ENCODE measurements around the gene COL1A1. TPM values are rescaled to one million over a fixed set of nuclear protein-coding genes. Genes with fewer than 3 reads are reported as not detected.

Gene COL1A1
- total RNA-seq, 1 donor from 2014 or later = 12,796 TPM

DNA sequence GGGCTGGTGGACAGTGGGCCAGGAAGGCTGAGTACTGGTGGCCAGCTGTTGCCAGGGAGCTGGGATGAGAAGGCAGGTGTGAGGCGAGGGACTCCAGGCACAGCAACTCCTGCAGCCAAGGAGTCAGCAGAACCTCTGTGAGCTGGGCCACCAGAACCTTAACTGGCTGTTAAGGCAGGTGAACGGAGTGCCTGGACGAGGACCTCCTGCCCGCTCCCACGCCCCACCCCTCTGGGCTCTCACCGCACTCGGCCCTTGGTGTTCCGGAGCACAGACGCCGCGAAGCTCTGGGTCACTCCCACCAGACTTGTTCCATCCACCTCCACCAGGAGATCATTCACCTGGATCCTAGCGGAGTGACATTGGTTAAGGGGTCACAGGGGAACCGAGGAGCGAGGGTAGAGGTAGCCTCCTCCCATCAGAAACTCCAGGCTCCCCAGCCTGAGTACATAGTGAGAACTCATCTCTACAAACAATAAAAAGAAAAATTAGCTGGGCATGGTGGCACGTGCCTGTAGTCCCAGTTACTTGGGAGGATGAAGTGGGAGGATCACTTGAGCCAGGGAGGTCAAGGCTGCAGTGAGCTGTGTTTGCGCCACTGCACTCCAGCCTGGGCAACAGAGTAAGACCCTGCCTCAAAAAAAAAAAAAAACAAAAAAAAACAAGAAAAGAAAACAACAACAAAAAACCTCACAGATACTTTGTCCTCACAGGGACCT lies 60.2 kb downstream of the COL1A1 start:
- H3K4me2 ChIP-seq (ENCODE audit: low read length) = no peak overlapping the region
- H3K4me3 Mint-ChIP-seq (ENCODE audit: unreplicated experiment) = peak overlapping the region; percentile 62
- peaks cover 65% of the 10 kb centered on the region for H3K36me3 Mint-ChIP-seq (ENCODE audit: low read depth, unreplicated experiment)
- peaks cover 14% of the 10 kb centered on the region for H3K4me1 ChIP-seq (ENCODE audit: insufficient read depth, low read length)
- H3K27ac ChIP-seq (ENCODE audit: low read depth, low read length) = no peak overlapping the region
- DNase-seq (ENCODE audit: low read depth) (no peak), FAIRE-seq (no peak)
- H4K20me1 ChIP-seq (ENCODE audit: insufficient read depth, low read length) = peaks cover 99% of the 10 kb centered on the region
- no peaks in the 10 kb centered on the region for H3K9me3 ChIP-seq (ENCODE audit: insufficient read depth, low read depth, low read length)
- no peaks in the 10 kb centered on the region for H3K4me1 Mint-ChIP-seq (ENCODE audit: low read depth, unreplicated experiment)
- no peak overlapping the region for H2AFZ ChIP-seq (ENCODE audit: low read depth, low read length)
- H3K79me2 ChIP-seq (ENCODE audit: insufficient read depth, low read length) = peaks cover 70% of the 10 kb centered on the region
- H3K9me3 Mint-ChIP-seq (ENCODE audit: unreplicated experiment) = no peaks in the 10 kb centered on the region
- no peaks in the 10 kb centered on the region for H3K27me3 ChIP-seq (ENCODE audit: insufficient read depth, low read length)
- H3K36me3 ChIP-seq (ENCODE audit: insufficient read depth, low read length) = peaks cover 50% of the 10 kb centered on the region
- no peak overlapping the region for H3K9ac ChIP-seq (ENCODE audit: low read length)
- no peak overlapping the region for H3K27ac Mint-ChIP-seq (ENCODE audit: unreplicated experiment)
- TF ChIP-seq, protein P1, sequence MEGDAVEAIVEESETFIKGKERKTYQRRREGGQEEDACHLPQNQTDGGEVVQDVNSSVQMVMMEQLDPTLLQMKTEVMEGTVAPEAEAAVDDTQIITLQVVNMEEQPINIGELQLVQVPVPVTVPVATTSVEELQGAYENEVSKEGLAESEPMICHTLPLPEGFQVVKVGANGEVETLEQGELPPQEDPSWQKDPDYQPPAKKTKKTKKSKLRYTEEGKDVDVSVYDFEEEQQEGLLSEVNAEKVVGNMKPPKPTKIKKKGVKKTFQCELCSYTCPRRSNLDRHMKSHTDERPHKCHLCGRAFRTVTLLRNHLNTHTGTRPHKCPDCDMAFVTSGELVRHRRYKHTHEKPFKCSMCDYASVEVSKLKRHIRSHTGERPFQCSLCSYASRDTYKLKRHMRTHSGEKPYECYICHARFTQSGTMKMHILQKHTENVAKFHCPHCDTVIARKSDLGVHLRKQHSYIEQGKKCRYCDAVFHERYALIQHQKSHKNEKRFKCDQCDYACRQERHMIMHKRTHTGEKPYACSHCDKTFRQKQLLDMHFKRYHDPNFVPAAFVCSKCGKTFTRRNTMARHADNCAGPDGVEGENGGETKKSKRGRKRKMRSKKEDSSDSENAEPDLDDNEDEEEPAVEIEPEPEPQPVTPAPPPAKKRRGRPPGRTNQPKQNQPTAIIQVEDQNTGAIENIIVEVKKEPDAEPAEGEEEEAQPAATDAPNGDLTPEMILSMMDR (IDR thresholded peaks at IDR 0.05; ENCODE audit: insufficient read depth, low read depth, low read length) = no peak
- no peak for TF ChIP-seq EZH2 (IDR thresholded peaks at IDR 0.05; ENCODE audit: insufficient read depth, low read length)
- no peaks in the 10 kb centered on the region for H3K27me3 Mint-ChIP-seq (ENCODE audit: low read depth, unreplicated experiment)
- no peak overlapping the region for H3K4me3 ChIP-seq (ENCODE audit: insufficient read depth, low read depth, low read length)

DNA sequence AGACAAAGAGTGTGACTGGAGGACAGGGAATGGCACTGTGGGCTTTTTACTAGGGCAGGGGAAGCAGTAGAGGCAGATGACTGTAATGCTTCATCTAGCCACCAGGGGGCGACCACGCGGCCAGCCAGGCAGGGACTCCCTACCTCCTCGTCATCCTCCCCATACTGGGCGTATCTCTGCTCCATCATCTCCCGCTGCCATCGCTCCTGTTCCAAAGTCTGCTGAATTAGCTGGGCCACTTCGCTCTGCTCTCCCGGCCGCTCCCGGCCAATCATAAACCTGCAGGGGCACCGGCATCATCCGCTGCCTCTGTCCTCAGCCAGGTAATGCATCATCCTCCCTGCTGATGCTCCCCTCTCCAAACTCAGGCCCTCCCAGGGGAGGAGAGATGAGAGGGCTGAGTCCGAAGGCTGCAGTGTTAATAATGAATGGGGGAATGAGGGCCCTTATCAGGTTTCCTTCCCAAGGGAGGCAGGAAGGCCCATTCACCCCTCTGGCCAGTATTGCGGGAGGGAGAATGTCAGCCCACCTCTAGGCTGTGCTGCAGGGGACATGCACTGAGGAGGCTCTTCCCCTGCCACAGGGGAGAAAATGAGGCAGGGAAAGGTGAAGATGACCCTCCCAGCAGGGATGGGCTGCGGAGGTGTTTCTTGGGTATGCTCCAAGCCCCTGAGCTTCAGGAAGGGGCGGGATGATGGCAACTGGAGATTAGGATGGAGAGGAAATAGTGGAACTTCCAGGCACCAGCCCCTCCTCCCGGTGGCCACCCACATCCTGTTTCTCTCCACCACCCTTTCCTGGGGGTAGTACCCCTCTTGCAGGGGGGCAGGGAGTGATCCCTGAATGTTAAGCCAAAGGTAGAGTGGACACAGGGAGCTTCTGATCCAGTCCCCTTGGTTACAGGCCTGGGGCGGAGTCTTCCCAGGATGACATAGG lies 61.2 kb downstream of the COL1A1 start:
- peak; percentile 46 for DNase-seq (ENCODE audit: low read depth)
- no peaks in the 10 kb centered on the region for H3K27me3 ChIP-seq (ENCODE audit: insufficient read depth, low read length)

More for the DNA sequence above, 61.2 kb downstream of the COL1A1 start:
- Mint-ChIP-seq H3K9me3 (ENCODE audit: unreplicated experiment) (no peaks in the 10 kb centered on the region), H3K36me3 (ENCODE audit: low read depth, unreplicated experiment) (peaks cover 65% of the 10 kb centered on the region), H3K4me3 (ENCODE audit: unreplicated experiment) (no peak overlapping the region), H3K27ac (ENCODE audit: unreplicated experiment) (peak overlapping the region; percentile 53), H3K4me1 (ENCODE audit: low read depth, unreplicated experiment) (no peaks in the 10 kb centered on the region), H3K27me3 (ENCODE audit: low read depth, unreplicated experiment) (no peaks in the 10 kb centered on the region)
- peaks cover 96% of the 10 kb centered on the region for H4K20me1 ChIP-seq (ENCODE audit: insufficient read depth, low read length)
- no peak overlapping the region for H2AFZ ChIP-seq (ENCODE audit: low read depth, low read length)
- H3K4me3 ChIP-seq (ENCODE audit: insufficient read depth, low read depth, low read length) = no peak overlapping the region
- TF ChIP-seq EZH2 (IDR thresholded peaks at IDR 0.05; ENCODE audit: insufficient read depth, low read length) = no peak
- TF ChIP-seq, protein P1 (IDR thresholded peaks at IDR 0.05; ENCODE audit: insufficient read depth, low read depth, low read length) = peak; percentile 88
- H3K27ac ChIP-seq (ENCODE audit: low read depth, low read length) = no peak overlapping the region
- peaks cover 9% of the 10 kb centered on the region for H3K4me1 ChIP-seq (ENCODE audit: insufficient read depth, low read length)
- peak overlapping the region; percentile 28 for H3K4me2 ChIP-seq (ENCODE audit: low read length)
- H3K36me3 ChIP-seq (ENCODE audit: insufficient read depth, low read length) = peaks cover 51% of the 10 kb centered on the region
- no peak for FAIRE-seq
- H3K9me3 ChIP-seq (ENCODE audit: insufficient read depth, low read depth, low read length) = no peaks in the 10 kb centered on the region
- H3K79me2 ChIP-seq (ENCODE audit: insufficient read depth, low read length) = peaks cover 60% of the 10 kb centered on the region
- no peak overlapping the region for H3K9ac ChIP-seq (ENCODE audit: low read length)
